Melanocyte of skin (primary cell): Measurements from ENCODE around the gene TUBA3E. TPM values are rescaled to one million over a fixed set of nuclear protein-coding genes. Genes with fewer than 3 reads are reported as not detected.

Experiments
- total RNA-seq, 2 donors: library from RNA; depleted of rRNA; stranded (reverse); fragments of >200 nt; gene quantifications; 2 replicates each; pipeline ENCODE4 v1.2.3, GENCODE V29; 2012

TUBA3E gene
- total RNA-seq: not detected

DNA sequence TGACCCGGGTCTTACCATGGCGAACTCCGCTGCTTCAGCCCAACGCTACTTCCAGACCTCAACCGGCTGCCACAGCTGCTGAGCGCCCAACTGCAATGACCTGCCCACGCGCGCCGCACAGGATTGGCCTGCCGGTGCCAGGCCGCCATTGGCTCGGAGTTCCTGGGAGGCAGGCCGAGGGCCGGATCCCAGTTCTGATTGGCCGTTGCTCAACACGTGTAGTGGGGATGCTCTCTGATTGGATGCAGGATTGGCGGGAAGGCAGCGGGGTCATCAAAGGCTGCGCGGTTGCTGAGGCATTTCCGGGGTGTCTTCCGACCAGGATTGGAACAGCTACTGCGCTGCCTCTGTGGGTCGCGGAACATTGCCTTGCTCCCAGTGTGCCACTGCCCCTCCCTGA lies at the start of gene TUBA3E:
Gene TUBA3E, minus strand, starts transcription at position 97 of the 400 bp plus-strand sequence. Its CDS starts 79 bp downstream, at position 18.

DNA sequence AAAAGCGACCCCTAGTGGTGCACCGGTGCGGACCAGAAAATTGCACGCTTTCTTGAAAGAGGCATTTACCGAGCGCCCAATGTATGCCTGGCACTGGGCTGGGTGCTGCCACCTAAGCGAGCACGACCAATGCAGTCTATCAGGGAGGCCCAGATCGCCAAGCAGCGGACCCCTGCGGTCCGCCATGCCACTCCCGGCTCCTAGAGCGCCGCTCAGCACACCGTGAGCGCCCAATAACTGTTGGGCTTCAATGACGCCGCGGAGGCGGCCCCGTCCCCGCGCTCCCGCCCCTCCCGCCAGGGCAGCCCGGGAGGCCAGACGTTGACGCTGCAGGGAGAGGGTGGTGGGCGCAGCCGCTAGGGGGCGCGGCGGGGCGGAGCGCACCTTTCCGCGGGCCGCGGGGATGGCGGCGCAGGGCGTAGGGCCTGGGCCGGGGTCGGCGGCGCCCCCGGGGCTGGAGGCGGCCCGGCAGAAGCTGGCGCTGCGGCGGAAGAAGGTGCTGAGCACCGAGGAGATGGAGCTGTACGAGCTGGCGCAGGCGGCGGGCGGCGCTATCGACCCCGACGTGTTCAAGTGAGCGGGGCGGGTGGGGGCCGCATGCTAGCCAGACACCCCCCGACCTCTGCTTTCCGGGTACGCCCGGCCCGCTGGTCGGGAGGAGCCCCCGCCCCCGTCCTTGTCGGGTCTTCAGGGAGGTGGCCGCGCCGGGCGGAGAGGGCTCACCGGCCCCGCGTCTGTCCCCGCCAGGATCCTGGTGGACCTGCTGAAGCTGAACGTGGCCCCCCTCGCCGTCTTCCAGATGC lies 16.2 kb downstream of the TUBA3E start, which contains the start of gene MZT2B:
Gene MZT2B, plus strand, starts transcription at position 383 of the 803 bp plus-strand sequence. Its CDS starts 21 bp downstream, at position 404.

DNA sequence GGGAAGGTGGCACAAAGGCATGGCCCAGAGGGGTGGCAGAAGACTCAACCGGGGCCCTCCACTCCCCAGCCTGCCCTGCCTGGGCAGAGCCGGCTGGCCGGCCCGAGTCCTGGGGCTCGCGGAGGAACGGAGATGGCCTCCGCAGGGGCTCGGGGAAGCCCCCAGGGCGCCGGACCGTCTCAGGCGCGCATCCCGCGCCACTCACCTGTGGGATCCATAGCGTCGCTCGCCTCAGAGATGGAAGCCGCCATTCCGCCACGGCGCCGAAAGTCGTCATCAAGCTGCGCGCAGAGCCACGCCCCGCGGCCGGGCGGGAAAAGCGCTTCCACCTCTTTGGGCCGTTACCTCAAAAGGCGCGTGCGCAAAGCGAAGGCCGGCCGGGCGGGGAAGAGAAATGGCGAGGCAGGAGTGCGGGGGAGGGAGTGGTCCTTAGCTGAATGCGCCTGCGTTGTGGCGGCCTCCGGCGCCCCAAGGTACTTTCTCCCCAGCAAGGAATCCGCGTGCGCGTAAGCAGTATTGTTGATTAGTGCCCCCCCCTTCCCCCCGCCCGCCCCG lies 16.8 kb downstream of the TUBA3E start, which contains the start of gene SMPD4:
Gene SMPD4, minus strand, starts transcription at position 278 of the 555 bp plus-strand sequence. CDS start 5,010 bp downstream, outside the sequence.

GRCh38 chr2:130145006-130145414 lies 53.2 kb downstream of the TUBA3E start, which contains the start of gene CCDC74B:
Gene CCDC74B (minus strand): TSS chr2:130145112. CDS start chr2:130144996, 116 bp downstream.

Other genes with a start within 250 kb of the TUBA3E start
- gene RAB6C, start 218.8 kb downstream of the TUBA3E start, total RNA-seq: under 1 TPM in 1 of 2 donors, not detected in 1; under 0.01 TPM
- gene POTEF, start 69.2 kb downstream of the TUBA3E start, total RNA-seq: not detected
- gene CCDC74B, start 53.3 kb downstream of the TUBA3E start, total RNA-seq: 1 to 10 TPM; 1.7 to 4.1 TPM
- 10 to 100 TPM; 24.1 to 39.0 TPM for gene SMPD4, start 16.8 kb downstream of the TUBA3E start, total RNA-seq
- gene MZT2B, start 16.2 kb downstream of the TUBA3E start, total RNA-seq: 100 to 1,000 TPM in 1 of 2 donors, 10 to 100 TPM in 1; 76.4 to 142 TPM
- 100 to 1,000 TPM in 1 of 2 donors, 10 to 100 TPM in 1; 82.9 to 147 TPM for gene IMP4, start 144.5 kb upstream of the TUBA3E start, total RNA-seq
- gene PTPN18, start 157.6 kb upstream of the TUBA3E start, total RNA-seq: 10 to 100 TPM; 30.6 to 33.4 TPM